NCI-H128 (cell line): ENCODE data around the gene TACC2.
"Not testable (repeated sequence)": the region's sequence is repeated elsewhere in the genome, so short reads cannot be mapped to it uniquely, and the experiment has no call there.

Experiments used
- DNase-seq: peaks from one replicate; lab custom pipeline; 2025; ENCODE audit not compliant: unreplicated experiment; lab: John Stamatoyannopoulos, UW

Gene TACC2

DNA sequence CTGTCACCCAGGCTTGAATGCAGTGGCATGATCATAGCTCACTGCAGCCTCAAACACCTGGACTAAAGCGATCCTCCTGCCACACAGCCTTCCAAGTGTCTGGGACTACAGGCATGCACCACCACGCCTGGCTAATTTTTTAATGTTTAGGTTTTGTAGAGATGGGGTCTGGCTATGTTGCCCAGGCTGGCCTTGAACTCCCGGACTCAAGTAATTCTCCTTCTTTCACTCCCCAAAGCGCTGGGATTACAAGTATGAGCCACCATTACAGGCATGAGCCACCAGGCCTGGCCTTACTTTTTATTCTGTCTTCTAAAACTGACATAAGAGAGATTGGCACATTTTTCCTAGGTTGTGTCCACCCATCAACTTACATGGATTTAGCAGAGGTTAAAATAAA lies 33.3 kb downstream of the TACC2 start:
- DNase-seq: no peak

GRCh38 chr10:122023257-122023656 lies 34.3 kb downstream of the TACC2 start:
- DNase-seq: not testable (repeated sequence)

DNA sequence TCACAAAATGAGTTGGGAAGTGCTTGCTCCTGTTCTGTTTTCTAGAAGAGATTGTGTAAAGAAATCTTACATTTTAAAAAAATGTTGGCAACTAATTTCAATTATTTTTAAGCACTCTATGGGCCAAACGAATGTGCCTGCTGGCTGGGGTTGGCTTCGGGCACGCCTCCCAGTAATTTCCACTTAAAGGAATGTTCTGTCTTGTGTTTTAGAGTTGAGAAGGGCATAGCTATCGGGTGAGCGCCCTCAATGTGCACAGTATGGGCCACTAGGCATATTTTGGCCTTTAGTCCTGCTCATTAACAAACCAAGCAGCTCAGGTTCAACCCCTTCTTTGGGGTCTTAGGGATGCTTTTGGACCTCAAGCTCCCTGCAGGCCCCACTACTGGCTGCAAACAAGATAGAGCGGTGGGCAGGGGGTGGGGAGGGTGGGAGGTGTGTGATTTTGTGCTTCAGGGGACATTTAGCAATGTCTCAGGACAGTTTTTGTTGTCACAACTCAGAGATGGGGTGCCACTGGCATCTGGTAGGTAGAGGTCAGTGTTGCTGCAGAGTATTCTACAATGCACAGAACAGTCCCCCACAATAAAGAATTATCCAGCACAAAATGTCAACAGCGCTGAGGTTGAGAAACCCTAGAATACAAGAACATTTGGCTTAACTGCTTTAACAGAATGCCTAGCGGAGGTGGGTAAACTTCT lies 40.7 kb downstream of the TACC2 start:
- no peak for DNase-seq

DNA sequence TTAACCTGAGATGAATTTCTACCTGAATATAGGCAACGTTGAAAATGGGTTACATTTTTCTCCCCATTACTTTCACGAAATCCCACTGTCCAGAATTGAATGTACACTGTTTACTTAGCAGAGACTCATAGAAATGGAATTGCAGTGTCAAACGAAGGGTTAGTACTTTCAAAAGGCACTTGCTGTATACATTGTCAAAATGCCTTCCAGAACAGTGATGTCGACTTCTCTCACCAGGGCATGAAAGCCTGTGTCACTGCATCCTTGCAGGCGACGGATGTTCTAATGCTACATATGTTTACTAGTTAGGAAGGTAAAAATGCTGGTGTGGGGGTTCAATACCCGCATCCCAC lies 41.2 kb downstream of the TACC2 start:
- no peak for DNase-seq

GRCh38 chr10:122033224-122033926 lies 44.4 kb downstream of the TACC2 start:
- DNase-seq: no peak

GRCh38 chr10:122034149-122034756 lies 45.3 kb downstream of the TACC2 start:
- no peak for DNase-seq

DNA sequence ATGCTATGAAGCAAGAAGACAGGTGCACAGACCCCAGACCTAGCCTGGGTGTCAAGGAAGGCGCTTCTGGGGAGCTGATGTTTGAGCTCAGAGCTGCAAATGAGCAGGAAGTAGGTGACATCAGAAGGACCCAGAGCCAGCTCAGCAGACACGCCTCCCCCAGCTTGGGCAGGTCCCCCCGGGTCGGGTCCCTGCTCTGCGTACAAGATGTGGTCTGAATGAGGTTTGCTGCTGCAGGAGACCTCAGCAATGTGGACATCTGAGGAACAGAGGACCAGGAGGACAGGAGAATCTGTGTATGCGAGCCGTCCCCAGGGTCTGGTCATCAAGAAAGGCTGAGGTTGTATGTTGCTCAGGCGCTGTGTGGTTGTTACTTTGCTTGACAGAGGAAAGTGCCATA lies 51.8 kb downstream of the TACC2 start:
- no peak for DNase-seq

GRCh38 chr10:122042836-122043235 lies 53.9 kb downstream of the TACC2 start:
- DNase-seq: no peak

GRCh38 chr10:122044045-122044661 lies 55.2 kb downstream of the TACC2 start:
- no peak for DNase-seq

DNA sequence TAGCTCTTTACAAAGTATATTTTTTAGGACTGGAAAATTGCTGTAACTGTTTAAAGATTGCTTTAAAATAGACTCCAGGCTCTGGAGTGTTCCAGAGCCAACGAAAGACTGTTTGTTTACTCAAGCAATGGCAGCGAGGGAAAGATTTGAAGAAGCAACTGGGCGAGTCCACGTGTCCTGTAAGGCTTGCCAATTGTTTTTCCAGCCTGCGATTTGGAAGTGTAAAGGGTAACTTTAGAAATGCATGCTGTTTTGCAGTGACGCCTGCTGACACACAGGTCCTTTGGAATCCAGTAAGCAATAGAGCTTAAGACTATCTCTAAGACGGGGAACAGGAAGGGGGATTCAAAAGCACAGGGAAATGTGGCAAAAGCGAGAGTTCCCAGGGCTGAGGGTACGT lies 55.8 kb downstream of the TACC2 start:
- DNase-seq: no peak

GRCh38 chr10:122045212-122045611 lies 56.2 kb downstream of the TACC2 start:
- no peak for DNase-seq

- no peak for DNase-seq
These were observed 58.6 kb downstream of the TACC2 start for GRCh38 chr10:122047560-122047959.

GRCh38 chr10:122049076-122049475 lies 60.1 kb downstream of the TACC2 start:
- DNase-seq: no peak

GRCh38 chr10:122050311-122050710 lies 61.3 kb downstream of the TACC2 start:
- no peak for DNase-seq

GRCh38 chr10:122050811-122051210 lies 61.8 kb downstream of the TACC2 start:
- DNase-seq: no peak

- DNase-seq: no peak
These were observed 62.8 kb downstream of the TACC2 start for GRCh38 chr10:122051609-122052385.

- no peak for DNase-seq
These were observed 63.7 kb downstream of the TACC2 start for GRCh38 chr10:122052701-122053100.

DNA sequence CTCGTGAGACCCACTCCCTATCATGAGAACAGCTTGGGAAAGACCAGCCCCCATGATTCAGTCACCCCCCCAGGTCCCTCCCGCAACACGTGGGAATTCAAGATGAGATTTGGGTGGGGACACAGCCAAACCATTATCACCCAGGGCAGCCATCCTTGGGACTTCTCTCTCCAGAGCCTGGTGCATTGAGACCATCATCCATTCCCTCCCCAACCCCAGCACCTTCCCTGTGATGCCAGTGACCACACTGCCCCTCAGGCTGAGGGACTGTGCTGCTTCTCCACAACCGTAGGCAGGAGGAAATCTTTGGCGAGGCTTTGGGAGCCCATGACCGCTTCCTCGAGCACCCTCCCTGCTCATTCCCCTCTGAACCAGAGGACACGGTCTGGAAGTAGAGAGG lies 64.4 kb downstream of the TACC2 start:
- no peak for DNase-seq

GRCh38 chr10:122054048-122055025 lies 65.4 kb downstream of the TACC2 start:
- DNase-seq: no peak

GRCh38 chr10:122055252-122055651 lies 66.3 kb downstream of the TACC2 start:
- no peak for DNase-seq
